ENCODE results near the gene PROCR.
"Not testable (repeated sequence)": the region's sequence is repeated elsewhere in the genome, so short reads cannot be mapped to it uniquely, and the experiment has no call there.

PROCR gene

GRCh38 chr20:35145141-35145564 is 26.7 kb upstream of the PROCR start:
- TF ChIP-seq CTCF (IDR thresholded peaks at IDR 0.05; ENCODE audit: insufficient read depth, low read length, poor library complexity, severe bottlenecking) = peak; percentile 52
- H3K36me3 ChIP-seq (ENCODE audit: control insufficient read depth, insufficient read depth, low read length) = peaks cover 2% of the 10 kb centered on the region
- H3K27me3 ChIP-seq (replicated peaks; ENCODE audit: control insufficient read depth, insufficient read depth, low read length) = no peaks in the 10 kb centered on the region
- no peak for DNase-seq (ENCODE audit: extremely low read depth, insufficient read length)
- H3K4me3 ChIP-seq (replicated peaks; ENCODE audit: low read depth, low read length) = no peak overlapping the region

GRCh38 chr20:35146299-35146919 is 25.5 kb upstream of the PROCR start:
- H3K36me3 ChIP-seq (ENCODE audit: control insufficient read depth, insufficient read depth, low read length) = peaks cover 2% of the 10 kb centered on the region
- no peak for TF ChIP-seq CTCF (IDR thresholded peaks at IDR 0.05; ENCODE audit: insufficient read depth, low read length, poor library complexity, severe bottlenecking)
- DNase-seq (ENCODE audit: extremely low read depth, insufficient read length) = no peak
- H3K27me3 ChIP-seq (replicated peaks; ENCODE audit: control insufficient read depth, insufficient read depth, low read length) = no peaks in the 10 kb centered on the region
- peak overlapping the region; percentile 85 for H3K4me3 ChIP-seq (replicated peaks; ENCODE audit: low read depth, low read length)

- H3K4me3 ChIP-seq (replicated peaks; ENCODE audit: low read depth, low read length) = peak within 1 kb of the TSS; percentile 85
- peaks cover 2% of the 10 kb centered on the region for H3K36me3 ChIP-seq (ENCODE audit: control insufficient read depth, insufficient read depth, low read length)
- H3K27me3 ChIP-seq (replicated peaks; ENCODE audit: control insufficient read depth, insufficient read depth, low read length) = no peaks in the 10 kb centered on the region
- DNase-seq (ENCODE audit: extremely low read depth, insufficient read length) = peak; percentile 93
- no peak for TF ChIP-seq CTCF (IDR thresholded peaks at IDR 0.05; ENCODE audit: insufficient read depth, low read length, poor library complexity, severe bottlenecking)
Measured at GRCh38 chr20:35146920-35147574, 24.8 kb upstream of the PROCR start, which contains the start of gene EDEM2. TSS of gene EDEM2 (minus strand) at chr20:35147336. CDS start at chr20:35147258, 78 bp downstream.

- H3K36me3 ChIP-seq (ENCODE audit: control insufficient read depth, insufficient read depth, low read length); H3K27me3 ChIP-seq (replicated peaks; ENCODE audit: control insufficient read depth, insufficient read depth, low read length); DNase-seq (ENCODE audit: extremely low read depth, insufficient read length): not testable (repeated sequence)
- peak overlapping the region; percentile 85 for H3K4me3 ChIP-seq (replicated peaks; ENCODE audit: low read depth, low read length)
Measured at GRCh38 chr20:35147575-35148071, 24.2 kb upstream of the PROCR start.

GRCh38 chr20:35150846-35151579 is 20.9 kb upstream of the PROCR start:
- H3K4me3 ChIP-seq (replicated peaks; ENCODE audit: low read depth, low read length) = no peak overlapping the region
- TF ChIP-seq CTCF (IDR thresholded peaks at IDR 0.05; ENCODE audit: insufficient read depth, low read length, poor library complexity, severe bottlenecking) = no peak
- H3K36me3 ChIP-seq (ENCODE audit: control insufficient read depth, insufficient read depth, low read length) = no peaks in the 10 kb centered on the region
- DNase-seq (ENCODE audit: extremely low read depth, insufficient read length) = no peak
- no peaks in the 10 kb centered on the region for H3K27me3 ChIP-seq (replicated peaks; ENCODE audit: control insufficient read depth, insufficient read depth, low read length)

GRCh38 chr20:35151736-35152135 is 20.1 kb upstream of the PROCR start:
- H3K27me3 ChIP-seq (replicated peaks; ENCODE audit: control insufficient read depth, insufficient read depth, low read length) = no peaks in the 10 kb centered on the region
- DNase-seq (ENCODE audit: extremely low read depth, insufficient read length) = no peak
- TF ChIP-seq CTCF (IDR thresholded peaks at IDR 0.05; ENCODE audit: insufficient read depth, low read length, poor library complexity, severe bottlenecking) = no peak

More at GRCh38 chr20:35151736-35152135, 20.1 kb upstream of the PROCR start:
- Histone ChIP-seq H3K4me3 (replicated peaks; ENCODE audit: low read depth, low read length) (no peak overlapping the region), H3K36me3 (ENCODE audit: control insufficient read depth, insufficient read depth, low read length) (no peaks in the 10 kb centered on the region)
